VCaP (cell line): ENCODE results near the gene IGLON5.

Experiments used
- H3K27ac ChIP-seq: fragments of 450-650 bp; 2 replicates; pipeline ENCODE4 v1.5.1; 2017
- TF ChIP-seq, protein P1 (sequence below): fragments of 450-650 bp; conservative IDR thresholded peaks from 2 replicates; pipeline ENCODE4 v1.5.1; 2017; ENCODE audit warnings: mild to moderate bottlenecking, moderate library complexity

Gene IGLON5

DNA sequence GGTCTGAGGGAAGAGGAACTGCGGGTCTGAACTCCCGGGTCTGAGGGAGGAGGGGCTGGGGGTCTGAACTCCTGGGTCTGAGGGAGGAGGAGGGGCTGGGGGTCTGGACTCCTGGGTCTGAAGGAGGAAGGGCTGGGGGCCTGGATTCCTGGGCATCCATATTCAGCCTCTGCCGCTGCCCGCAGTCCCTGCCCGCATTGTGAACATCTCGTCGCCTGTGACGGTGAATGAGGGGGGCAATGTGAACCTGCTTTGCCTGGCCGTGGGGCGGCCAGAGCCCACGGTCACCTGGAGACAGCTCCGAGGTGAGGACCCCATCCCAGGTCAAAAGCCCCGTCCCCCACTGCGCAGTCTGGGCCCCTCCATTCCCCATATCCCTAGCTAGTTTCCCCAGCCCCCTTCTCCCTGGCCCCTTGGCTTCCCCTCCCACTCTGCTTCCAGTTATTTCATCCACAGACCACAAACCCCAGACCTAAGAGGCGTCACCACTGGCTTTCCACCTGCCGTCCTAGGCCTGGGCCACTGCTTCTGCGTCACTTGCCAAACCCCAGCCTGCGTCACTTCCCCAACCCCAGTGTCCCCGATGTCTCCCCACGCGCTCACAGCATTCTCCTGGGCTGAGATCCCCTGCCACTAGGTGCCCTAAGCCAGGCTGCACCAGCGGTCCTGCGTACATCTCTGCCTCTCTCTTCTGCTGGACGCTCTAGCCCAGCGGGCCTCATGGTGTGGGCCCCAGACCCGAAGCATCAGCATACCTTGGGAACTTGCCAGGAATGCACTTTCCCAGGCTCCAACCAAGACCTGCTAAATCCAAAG lies 13.9 kb downstream of the IGLON5 start:
- TF ChIP-seq, protein P1, sequence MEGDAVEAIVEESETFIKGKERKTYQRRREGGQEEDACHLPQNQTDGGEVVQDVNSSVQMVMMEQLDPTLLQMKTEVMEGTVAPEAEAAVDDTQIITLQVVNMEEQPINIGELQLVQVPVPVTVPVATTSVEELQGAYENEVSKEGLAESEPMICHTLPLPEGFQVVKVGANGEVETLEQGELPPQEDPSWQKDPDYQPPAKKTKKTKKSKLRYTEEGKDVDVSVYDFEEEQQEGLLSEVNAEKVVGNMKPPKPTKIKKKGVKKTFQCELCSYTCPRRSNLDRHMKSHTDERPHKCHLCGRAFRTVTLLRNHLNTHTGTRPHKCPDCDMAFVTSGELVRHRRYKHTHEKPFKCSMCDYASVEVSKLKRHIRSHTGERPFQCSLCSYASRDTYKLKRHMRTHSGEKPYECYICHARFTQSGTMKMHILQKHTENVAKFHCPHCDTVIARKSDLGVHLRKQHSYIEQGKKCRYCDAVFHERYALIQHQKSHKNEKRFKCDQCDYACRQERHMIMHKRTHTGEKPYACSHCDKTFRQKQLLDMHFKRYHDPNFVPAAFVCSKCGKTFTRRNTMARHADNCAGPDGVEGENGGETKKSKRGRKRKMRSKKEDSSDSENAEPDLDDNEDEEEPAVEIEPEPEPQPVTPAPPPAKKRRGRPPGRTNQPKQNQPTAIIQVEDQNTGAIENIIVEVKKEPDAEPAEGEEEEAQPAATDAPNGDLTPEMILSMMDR: no peak
- no peak overlapping the region for H3K27ac ChIP-seq

- no peak overlapping the region for H3K27ac ChIP-seq
- TF ChIP-seq, protein P1: no peak
These were observed 15.0 kb downstream of the IGLON5 start for GRCh38 chr19:51326216-51327065.

DNA sequence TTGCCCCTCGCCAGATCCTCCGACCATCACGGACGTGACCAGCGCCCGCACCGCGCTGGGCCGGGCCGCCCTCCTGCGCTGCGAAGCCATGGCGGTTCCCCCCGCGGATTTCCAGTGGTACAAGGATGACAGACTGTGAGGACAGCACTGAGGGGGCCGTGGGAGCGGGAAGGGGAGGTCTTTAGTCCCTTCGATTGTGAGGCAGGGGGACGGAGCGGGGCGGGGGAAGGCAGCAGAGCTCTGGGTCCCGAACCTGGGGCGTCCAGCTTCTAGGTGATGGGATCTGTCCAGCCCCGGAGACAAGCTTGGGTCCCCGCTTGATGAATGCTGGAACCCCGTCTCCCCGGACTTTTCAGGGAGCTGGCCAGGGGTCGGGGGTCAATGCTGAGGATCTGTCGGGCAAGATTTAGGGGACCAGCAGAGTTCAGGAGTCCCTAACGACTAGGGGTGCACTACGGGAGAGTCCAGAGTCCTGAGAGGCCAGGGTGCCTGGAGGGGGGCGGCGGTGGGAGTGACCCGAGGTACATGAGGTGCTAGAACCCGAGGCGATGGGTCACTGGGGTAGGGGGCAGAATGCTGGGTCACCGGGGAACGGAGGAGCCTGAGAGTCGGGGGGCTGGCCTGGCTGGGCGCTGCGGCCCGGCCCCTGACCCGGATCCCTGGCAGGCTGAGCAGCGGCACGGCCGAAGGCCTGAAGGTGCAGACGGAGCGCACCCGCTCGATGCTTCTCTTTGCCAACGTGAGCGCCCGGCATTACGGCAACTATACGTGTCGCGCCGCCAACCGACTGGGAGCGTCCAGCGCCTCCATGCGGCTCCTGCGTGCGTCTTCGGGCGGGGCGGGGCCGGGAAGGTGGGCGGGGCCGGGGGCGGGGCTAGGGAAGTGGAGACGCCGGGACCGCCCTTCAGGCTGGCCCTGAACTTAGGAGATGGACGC lies 15.9 kb downstream of the IGLON5 start:
- H3K27ac ChIP-seq: no peak overlapping the region
- TF ChIP-seq, protein P1: no peak

DNA sequence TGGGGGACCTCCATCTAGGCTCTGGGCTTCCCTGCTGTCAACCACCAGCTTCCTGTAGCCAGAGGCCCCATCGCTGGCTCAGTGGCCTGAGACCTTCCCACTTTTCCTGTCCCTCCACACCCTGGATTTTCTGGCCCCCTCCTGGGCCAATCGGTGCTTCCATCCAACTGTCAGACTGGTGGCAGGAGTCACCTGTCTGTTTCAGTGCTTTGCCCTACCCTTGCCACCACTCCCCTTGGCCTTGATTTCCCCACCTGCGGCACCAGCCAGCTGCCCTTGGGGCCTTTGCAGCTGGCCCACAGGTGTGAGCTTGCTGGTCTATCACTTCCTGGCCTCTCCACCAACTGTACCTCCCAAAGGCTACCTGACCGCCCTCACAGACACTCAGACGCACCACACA lies 18.0 kb downstream of the IGLON5 start:
- no peak overlapping the region for H3K27ac ChIP-seq
- TF ChIP-seq, protein P1: no peak

- H3K27ac ChIP-seq: no peak overlapping the region
- TF ChIP-seq, protein P1: no peak
These were observed 18.9 kb downstream of the IGLON5 start for GRCh38 chr19:51330366-51330765.

DNA sequence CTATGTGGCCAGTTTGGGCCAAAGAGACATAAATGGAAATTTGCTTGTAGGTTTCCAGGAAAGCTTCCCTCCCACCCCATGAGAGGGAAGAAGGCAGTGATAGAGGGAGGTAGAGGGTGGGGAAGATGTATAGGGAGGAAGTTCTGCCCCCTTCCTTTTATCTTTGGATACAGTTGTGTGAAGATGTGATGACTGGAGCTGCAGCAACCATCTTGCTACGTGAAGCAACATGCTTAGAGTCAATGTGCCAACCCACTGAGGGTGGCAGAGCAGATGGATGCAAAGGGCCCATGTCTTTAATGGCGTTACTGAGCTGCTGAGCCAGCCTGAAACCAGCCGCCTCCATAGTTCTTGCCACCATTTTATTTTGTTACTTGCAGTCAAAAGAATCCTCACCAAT lies 19.7 kb downstream of the IGLON5 start:
- H3K27ac ChIP-seq: no peak overlapping the region
- TF ChIP-seq, protein P1: no peak

DNA sequence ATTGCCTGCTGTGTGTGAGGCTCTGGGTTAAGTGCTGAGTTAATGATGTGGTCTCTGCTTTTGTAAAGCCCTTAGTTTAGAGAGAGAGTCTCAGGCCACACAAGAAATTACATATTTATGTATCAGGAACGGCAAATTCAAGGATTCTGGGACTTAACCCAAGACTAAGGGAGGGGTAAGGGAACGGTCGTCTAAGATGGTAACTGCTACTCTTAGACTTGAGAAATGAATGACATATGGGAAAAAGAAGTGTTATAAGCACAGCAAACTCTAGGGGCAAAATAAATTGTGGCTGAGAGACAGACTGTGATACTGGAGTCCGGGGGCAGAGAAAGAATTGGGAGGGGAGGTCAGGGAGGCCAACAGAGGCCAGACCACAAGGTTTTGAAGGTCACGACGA lies 20.3 kb downstream of the IGLON5 start:
- TF ChIP-seq, protein P1: no peak
- H3K27ac ChIP-seq: no peak overlapping the region
